ENCODE measurements around the gene CD207.

CD207 gene

DNA sequence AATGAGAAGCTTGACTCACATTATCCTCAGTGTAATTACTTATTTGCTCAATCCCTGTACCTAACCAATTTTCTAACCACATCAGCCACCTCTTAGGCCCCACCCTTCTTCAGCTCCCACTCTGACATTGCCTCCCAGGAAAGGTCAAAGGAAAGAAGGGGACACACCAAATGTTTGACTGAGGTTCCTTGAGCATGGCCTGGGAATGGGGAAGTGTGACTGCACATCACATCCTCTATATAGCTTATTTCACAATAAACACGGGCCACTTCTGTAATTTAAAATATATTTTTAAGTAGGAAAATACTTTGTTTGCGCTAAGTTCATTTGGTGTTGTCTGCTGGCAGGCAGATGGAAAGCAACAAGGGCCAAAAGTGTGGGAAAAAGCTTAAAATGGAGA is 42.2 kb downstream of the CD207 start:
- no peak for DNase-seq

DNA sequence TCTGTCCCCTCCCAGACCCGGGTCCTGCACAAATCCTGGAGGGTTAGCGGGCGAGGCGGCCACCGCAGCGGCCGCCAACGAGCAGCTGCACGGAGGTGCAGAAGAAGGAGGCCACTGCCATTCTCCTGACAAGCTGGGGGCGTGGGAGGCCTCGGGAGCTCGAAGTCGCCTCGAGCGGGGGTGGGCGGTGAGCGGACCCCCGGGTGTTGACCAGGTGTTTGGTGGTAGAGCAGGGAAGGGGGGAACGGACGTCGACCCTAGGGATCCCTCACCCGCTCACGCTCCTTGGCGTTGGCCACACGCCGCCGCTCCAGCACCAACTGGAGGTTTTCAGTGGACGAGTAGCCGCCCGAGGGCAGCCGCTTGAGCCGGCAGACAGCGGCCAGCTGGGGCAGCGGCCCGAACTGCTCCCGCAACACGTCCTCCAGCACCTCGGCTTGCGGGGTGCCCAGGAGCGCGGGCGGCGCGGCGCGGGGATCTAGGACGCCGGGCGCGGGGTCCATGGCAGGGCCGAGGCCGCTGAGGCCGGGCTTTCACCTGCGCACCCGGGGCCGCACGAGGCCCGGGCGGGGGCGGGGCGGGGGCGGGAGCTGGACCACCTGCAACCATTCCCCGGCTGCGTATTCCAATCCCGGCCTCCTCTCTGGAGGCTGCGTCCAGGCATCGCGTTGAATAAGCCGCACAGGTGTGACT is 45.3 kb downstream of the CD207 start, which contains the start of gene FIGLA:
TSS of gene FIGLA (minus strand) at position 508 of the 693 bp plus-strand sequence. CDS start at position 503, 5 bp downstream.
- DNase-seq = no peak

DNA sequence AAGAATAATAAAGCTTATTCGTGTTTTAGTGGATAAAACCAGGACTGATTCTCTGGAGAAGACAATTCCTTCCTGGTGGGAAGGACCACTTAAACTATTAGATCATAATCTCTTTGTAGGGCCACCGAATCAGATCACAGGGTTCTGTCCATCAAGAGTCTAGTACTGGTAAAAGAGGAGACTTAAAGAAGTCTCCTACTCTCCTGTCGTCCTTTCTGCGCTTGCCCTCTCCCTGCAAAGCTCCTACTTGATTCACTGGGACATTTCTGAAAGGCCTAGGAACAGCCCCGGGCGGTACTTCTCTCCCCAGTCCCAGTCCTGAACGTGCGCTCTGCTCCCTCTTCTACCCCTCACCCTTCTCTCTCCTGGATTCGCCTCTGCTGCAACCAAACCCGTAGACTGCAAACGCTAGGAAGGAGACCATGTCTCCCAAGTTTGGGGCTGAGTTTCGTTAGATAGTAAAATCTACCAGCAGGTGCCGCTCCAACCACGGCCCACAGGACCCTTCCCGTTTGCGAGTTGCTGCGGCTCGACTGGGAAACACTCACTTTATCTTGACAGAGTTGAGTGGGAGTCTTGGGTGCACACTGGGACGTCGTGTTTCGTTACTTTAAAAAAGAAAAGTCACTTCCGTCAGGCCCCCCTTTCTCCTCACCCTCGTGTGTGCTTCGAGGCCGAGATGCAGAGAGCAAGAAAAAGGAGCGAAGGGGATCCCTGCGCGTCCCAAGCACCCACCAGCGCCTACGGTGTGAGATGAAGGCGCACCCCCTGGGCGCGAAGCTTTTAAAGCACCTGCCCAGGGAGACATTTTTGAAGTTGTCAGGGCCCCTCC is 46.1 kb downstream of the CD207 start:
- DNase-seq = peak; percentile 42

DNA sequence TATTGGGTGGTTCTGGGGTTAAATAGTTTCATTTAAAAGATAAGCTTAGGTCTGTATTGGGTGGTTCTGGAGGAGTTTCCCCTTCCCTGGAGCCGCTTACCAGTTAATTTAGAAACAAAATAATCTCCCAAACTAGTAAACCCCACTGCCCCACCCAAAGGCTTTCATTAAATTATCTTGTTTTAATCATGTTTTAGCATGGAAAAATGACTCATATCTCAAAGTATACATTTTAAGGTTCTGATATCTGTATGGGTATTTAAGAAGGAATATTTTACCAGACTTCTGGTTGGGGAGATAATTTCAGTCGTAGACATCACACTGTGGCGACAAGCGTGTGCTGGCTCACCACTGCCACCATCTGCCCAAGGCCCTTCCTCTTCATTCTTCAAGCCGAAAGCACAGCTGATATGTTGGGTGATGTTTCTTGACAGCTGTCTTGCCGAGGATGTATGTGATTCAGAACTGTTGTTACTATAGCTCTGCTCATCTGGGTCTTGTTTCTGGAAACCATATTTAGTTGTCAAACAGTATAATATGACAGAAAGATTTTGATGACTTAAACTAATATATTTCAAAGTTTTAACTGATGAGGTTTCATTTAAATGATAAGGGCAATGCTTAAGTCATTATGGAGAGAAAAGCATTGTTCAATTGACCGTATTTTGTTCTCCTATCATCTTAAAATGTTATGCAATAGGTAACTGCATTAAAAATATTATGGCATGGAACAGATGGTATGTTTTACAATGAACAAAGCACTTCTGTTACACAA is 50.3 kb downstream of the CD207 start:
- DNase-seq = peak; percentile 12

DNA sequence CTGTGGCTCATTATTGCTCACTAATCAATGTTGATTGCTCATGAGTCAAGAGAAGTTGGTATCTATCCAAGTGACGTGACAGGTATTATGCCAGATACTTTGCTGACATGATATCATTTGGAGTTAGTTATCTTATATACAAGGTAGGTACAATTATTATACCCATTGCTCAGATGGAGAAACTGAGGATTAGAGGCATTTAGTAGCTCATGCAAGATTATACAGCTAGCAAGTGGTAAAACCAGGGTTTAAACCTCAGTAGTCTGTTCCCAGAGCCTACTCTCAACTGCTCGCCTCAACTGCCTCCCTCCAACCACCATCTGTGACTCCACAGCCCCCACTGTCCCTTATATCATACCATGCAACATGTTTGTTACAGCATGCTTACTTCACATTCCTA is 51.3 kb downstream of the CD207 start:
- no peak for DNase-seq

Measured in fibroblast of skin of back (primary cell).